CD4-positive, alpha-beta memory T cell (primary cell): Measurements from ENCODE around the gene PGLYRP3. TPM values are rescaled to one million over a fixed set of nuclear protein-coding genes. Genes with fewer than 3 reads are reported as not detected.

Experiments
- CTCF ChIA-PET: fragments of 350-600 bp; sonication (Branson Sonifier 250); formaldehyde crosslinking; loops from one replicate; lab custom pipeline; 2021; ENCODE audit warnings: inconsistent platforms; ENCODE audit not compliant: partially characterized antibody; lab: Charles Lee
- POLR2A ChIA-PET: fragments of 350-600 bp; sonication (Branson Sonifier 250); formaldehyde crosslinking; loops from one replicate; lab custom pipeline; 2021; ENCODE audit not compliant: partially characterized antibody; lab: Charles Lee
- DNase-seq, 5 donors: peaks; one replicate each; pipeline versions ENCODE4 v3.0.0 to v3.0.0-alpha.2; 2020 to 2022; ENCODE audit warnings: mixed read lengths in 1 of 5
- H3K27ac ChIP-seq: one replicate; pipeline ENCODE4 v1.7.0; 2013; ENCODE audit warnings: low read depth, low read length
- H3K27me3 ChIP-seq: 2 replicates; pipeline ENCODE4 v1.7.0; 2013; ENCODE audit warnings: mild to moderate bottlenecking, low read length, moderate library complexity; ENCODE audit not compliant: insufficient read depth
- H3K36me3 ChIP-seq: 2 replicates; pipeline ENCODE4 v1.7.0; 2013; ENCODE audit warnings: mild to moderate bottlenecking, low read length, moderate library complexity; ENCODE audit not compliant: insufficient read depth
- H3K4me1 ChIP-seq: 2 replicates; pipeline ENCODE4 v1.7.0; 2013; ENCODE audit warnings: mild to moderate bottlenecking, low read length, moderate library complexity; ENCODE audit not compliant: insufficient read depth
- H3K4me3 ChIP-seq, 2 donors: one replicate each; pipeline ENCODE4 v1.7.0; 2013; ENCODE audit warnings: low read length in 2 of 2, mild to moderate bottlenecking in 1 of 2
- H3K9me3 ChIP-seq, 2 donors: one replicate each; pipeline ENCODE4 v1.7.0; 2013; ENCODE audit warnings: low read length in 2 of 2, control low read depth in 1 of 2; ENCODE audit not compliant: control insufficient read depth in 1 of 2
- H3K27ac Mint-ChIP-seq, 7 donors: one replicate each; pipeline ENCODE4 v1.8.0; 2020 to 2021; ENCODE audit warnings: mixed read lengths in 7 of 7, mild to moderate bottlenecking in 6 of 7, inconsistent platforms in 3 of 7, moderate library complexity in 3 of 7
- H3K27me3 Mint-ChIP-seq, 2 donors: one replicate each; pipeline ENCODE4 v1.8.0; 2020 to 2021; ENCODE audit warnings: mixed read lengths in 2 of 2
- H3K36me3 Mint-ChIP-seq, 2 donors: one replicate each; pipeline ENCODE4 v1.8.0; 2020 to 2021; ENCODE audit warnings: mixed read lengths in 2 of 2, inconsistent platforms in 1 of 2, mild to moderate bottlenecking in 1 of 2
- H3K4me1 Mint-ChIP-seq, 4 donors: one replicate each; pipeline ENCODE4 v1.8.0; 2020 to 2021; ENCODE audit warnings: mixed read lengths in 4 of 4, mild to moderate bottlenecking in 1 of 4
- H3K4me3 Mint-ChIP-seq, 8 donors: one replicate each; pipeline ENCODE4 v1.8.0; 2020 to 2021; ENCODE audit warnings: mixed read lengths in 8 of 8, mild to moderate bottlenecking in 7 of 8, moderate library complexity in 6 of 8, inconsistent platforms in 3 of 8
- H3K9me3 Mint-ChIP-seq, 8 donors: one replicate each; pipeline ENCODE4 v1.8.0; 2020 to 2021; ENCODE audit warnings: mixed read lengths in 8 of 8, mild to moderate bottlenecking in 5 of 8, inconsistent platforms in 3 of 8, moderate library complexity in 1 of 8
- intact Hi-C: fragments of 100-400 bp; cut with micrococcal nuclease; formaldehyde crosslinking; loops from one replicate; pipeline ENCODE4 v1.15.1; 2023
- polyA plus RNA-seq, 2 donors: library from polyadenylated mRNA; unstranded; fragments of 300-500 nt; fragmentation: Illumina TruSeq; gene quantifications; one replicate each; pipeline ENCODE4 v1.2.3, GENCODE V29; 2021
- total RNA-seq, 2 experiments: library from RNA; stranded (reverse); gene quantifications; one replicate each; pipeline ENCODE4 v1.2.3, GENCODE V29; 2021

PGLYRP3 gene
- not detected for total RNA-seq
- polyA plus RNA-seq: not detected

- no peaks in the 10 kb centered on the region for H3K36me3 Mint-ChIP-seq
- H3K4me1 Mint-ChIP-seq: no peaks in the 10 kb centered on the region
- H3K4me3 Mint-ChIP-seq: no peak within 1 kb of the TSS
- no peak for DNase-seq
- Histone ChIP-seq H3K9me3 (no peaks in the 10 kb centered on the region), H3K4me1 (no peaks in the 10 kb centered on the region), H3K36me3 (no peaks in the 10 kb centered on the region), H3K27me3 (no peaks in the 10 kb centered on the region), H3K4me3 (no peak within 1 kb of the TSS), H3K27ac (no peak within 1 kb of the TSS)
- H3K9me3 Mint-ChIP-seq: peaks cover 0 to 9% (median under 1%) of the 10 kb centered on the region in 8 donors
- POLR2A ChIA-PET: no interaction called here
- H3K27ac Mint-ChIP-seq: no peak within 1 kb of the TSS
- CTCF ChIA-PET: no interaction called here
- intact Hi-C loops: no loop called here
- H3K27me3 Mint-ChIP-seq: peaks cover 6 to 9% of the 10 kb centered on the region in 2 donors
Measured at GRCh38 chr1:153312570-153313186, at the start of gene PGLYRP3. Gene PGLYRP3 (minus strand): TSS chr1:153312952. CDS start chr1:153310665, 2,287 bp downstream.

DNA sequence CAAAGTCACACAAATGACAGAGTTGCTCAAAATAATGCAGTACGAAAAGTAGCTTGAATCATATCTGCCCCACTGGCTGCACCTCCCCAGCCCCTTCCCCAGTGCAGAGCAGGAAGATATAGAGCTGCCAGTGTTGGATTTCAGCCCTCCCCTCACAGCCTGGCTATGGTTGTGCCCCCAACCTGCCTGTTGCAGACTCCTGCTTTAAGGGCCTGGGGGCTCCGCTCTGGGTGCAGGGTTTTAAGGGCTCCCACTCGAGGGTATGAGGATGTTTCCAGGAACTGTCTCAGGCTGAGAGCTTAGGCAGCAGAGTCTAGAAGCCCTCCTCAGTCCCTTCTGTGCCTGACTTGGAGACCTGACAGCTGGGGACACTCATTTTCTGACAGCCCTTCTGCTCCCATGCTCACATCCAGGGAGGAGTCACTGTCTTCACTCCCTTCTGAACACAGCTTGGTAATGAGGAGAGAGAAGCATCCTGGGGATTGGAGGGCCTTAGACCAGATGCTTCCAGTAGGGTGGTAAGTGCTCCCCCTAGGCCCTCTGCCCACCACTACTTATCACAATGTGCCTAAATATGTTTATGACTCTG is 49.5 kb upstream of the PGLYRP3 start:
- H3K27me3 ChIP-seq: no peaks in the 10 kb centered on the region
- H3K27ac Mint-ChIP-seq: no peak overlapping the region
- no peak overlapping the region for H3K4me3 ChIP-seq
- no peaks in the 10 kb centered on the region for H3K36me3 ChIP-seq
- intact Hi-C loops: no loop called here
- no peak overlapping the region for H3K27ac ChIP-seq
- H3K36me3 Mint-ChIP-seq: no peaks in the 10 kb centered on the region
- H3K9me3 Mint-ChIP-seq: no peaks in the 10 kb centered on the region
- peaks cover 5 to 11% (median 9%) of the 10 kb centered on the region in 4 donors for H3K4me1 Mint-ChIP-seq
- ChIA-PET POLR2A (no interaction called here), CTCF (interaction anchor here (1.2 to 1.6 kb wide), 2 partner anchors 10 to 133 kb away, joined by 3 to 7 read pairs; no protein-coding TSS in a partner anchor)
- peaks cover 12% of the 10 kb centered on the region for H3K4me1 ChIP-seq
- DNase-seq: no peak
- no peak overlapping the region for H3K4me3 Mint-ChIP-seq
- no peaks in the 10 kb centered on the region for H3K9me3 ChIP-seq
- H3K27me3 Mint-ChIP-seq: peaks cover 3 to 9% of the 10 kb centered on the region in 2 donors

DNA sequence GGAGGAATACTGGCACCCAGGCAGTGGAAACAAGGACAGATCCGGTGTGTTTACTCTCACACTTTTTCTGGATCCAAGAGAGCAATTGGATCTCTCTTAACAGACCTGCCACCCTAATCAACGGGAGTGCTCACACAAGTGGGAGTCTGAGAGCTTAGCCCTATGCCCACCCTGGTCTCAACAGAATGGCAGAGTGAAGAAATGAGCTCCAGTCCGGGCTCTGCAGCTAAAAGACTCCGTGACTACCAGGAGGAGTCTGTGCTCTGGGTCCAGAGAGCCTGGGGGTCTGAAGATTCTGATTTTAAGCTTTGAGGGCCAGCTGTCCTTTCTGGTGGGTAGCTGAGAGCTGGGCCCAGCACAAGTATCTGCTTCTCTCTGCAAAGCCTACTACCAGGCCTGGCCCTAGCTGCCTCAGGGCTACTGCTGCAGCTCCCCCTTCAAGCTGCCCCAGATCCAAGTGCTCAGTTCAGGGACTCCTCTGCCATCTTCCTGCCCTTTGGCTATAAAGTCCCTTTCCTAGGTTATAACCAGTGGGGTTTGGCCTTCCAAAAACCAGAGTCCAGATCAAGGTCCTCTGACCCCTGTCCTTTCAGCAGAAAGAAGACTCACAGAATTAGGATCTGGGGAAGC is 48.8 kb upstream of the PGLYRP3 start:
- no peak for DNase-seq
- H3K36me3 ChIP-seq: no peaks in the 10 kb centered on the region

DNA sequence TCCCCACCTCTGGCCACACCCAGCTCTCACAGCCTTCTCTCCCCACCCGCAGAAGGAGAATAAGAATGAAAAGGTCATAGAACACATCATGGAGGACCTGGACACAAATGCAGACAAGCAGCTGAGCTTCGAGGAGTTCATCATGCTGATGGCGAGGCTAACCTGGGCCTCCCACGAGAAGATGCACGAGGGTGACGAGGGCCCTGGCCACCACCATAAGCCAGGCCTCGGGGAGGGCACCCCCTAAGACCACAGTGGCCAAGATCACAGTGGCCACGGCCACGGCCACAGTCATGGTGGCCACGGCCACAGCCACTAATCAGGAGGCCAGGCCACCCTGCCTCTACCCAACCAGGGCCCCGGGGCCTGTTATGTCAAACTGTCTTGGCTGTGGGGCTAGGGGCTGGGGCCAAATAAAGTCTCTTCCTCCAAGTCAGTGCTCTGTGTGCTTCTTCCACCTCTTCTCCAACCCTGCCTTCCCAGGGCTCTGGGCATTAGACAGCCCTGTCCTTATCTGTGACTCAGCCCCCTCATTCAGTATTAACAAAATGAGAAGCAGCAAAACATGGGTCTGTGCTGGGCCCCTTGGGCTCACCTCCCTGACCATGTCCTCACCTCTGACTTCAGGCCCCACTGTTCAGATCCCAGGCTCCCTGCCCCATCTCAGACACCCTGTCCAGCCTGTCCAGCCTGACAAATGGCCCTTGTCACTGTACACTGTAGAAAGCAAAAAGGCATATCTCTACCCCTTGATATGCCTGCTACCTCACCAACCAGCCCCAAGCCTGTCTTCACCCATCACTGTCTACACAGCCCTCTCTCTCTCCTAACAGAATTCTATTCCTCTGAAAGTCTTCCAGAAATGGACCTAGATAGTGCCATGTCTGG is 48.1 kb upstream of the PGLYRP3 start:
- no peaks in the 10 kb centered on the region for H3K9me3 Mint-ChIP-seq
- H3K36me3 Mint-ChIP-seq: no peaks in the 10 kb centered on the region
- intact Hi-C loops: no loop called here
- Histone ChIP-seq H3K9me3 (no peaks in the 10 kb centered on the region), H3K4me3 (no peak overlapping the region), H3K27ac (no peak overlapping the region), H3K27me3 (no peaks in the 10 kb centered on the region), H3K36me3 (no peaks in the 10 kb centered on the region), H3K4me1 (peaks cover 18% of the 10 kb centered on the region)
- POLR2A ChIA-PET: no interaction called here
- H3K27ac Mint-ChIP-seq: peak overlapping the region in 1 of 7 donors; percentile 37
- no peak overlapping the region for H3K4me3 Mint-ChIP-seq
- H3K4me1 Mint-ChIP-seq: peaks cover 7 to 24% (median 16%) of the 10 kb centered on the region in 4 donors
- DNase-seq: no peak
- H3K27me3 Mint-ChIP-seq: peaks cover 0 to 9% of the 10 kb centered on the region in 2 donors
- CTCF ChIA-PET: interaction anchor here (1.6 kb wide), 1 partner anchor 9 kb away, joined by 7 read pairs; no protein-coding TSS in a partner anchor

More for the DNA sequence above, 48.8 kb upstream of the PGLYRP3 start:
- Histone ChIP-seq H3K9me3 (no peaks in the 10 kb centered on the region), H3K4me1 (peaks cover 18% of the 10 kb centered on the region), H3K4me3 (no peak overlapping the region), H3K27me3 (no peaks in the 10 kb centered on the region), H3K27ac (no peak overlapping the region)
- H3K27ac Mint-ChIP-seq: peak overlapping the region in 1 of 7 donors; percentile 37
- peaks cover 3 to 9% of the 10 kb centered on the region in 2 donors for H3K27me3 Mint-ChIP-seq
- peaks cover 7 to 18% (median 13%) of the 10 kb centered on the region in 4 donors for H3K4me1 Mint-ChIP-seq
- POLR2A ChIA-PET: no interaction called here
- no peaks in the 10 kb centered on the region for H3K9me3 Mint-ChIP-seq
- intact Hi-C loops: no loop called here
- no peaks in the 10 kb centered on the region for H3K36me3 Mint-ChIP-seq
- CTCF ChIA-PET: interaction anchor here (1.2 to 1.6 kb wide), 2 partner anchors 9 to 134 kb away, joined by 3 to 7 read pairs; no protein-coding TSS in a partner anchor
- no peak overlapping the region for H3K4me3 Mint-ChIP-seq

DNA sequence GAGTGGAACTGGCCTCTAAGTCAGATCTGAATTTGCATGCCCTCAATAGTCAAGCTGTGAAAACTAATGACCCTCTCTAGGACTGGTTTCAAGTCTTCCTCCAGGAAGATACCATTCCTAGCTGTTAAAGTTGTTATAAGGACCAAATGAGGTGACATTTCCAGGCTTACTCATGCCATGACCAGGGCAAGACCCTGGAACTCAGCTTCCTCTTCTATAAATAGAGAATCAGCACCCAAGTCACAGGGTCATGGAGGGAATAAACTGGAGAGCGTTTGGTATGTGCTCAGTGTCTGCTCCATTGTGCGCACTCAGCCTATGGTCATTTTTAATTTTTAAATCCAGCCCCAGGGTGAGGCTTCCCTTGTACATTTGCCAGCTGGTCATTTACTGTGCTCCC is 47.4 kb upstream of the PGLYRP3 start:
- H3K27me3 Mint-ChIP-seq: peaks cover 0 to 9% of the 10 kb centered on the region in 2 donors
- H3K36me3 Mint-ChIP-seq: no peaks in the 10 kb centered on the region
- no peak overlapping the region for H3K4me3 Mint-ChIP-seq
- peaks cover 18% of the 10 kb centered on the region for H3K4me1 ChIP-seq
- no peaks in the 10 kb centered on the region for H3K27me3 ChIP-seq
- H3K36me3 ChIP-seq: no peaks in the 10 kb centered on the region
- H3K4me1 Mint-ChIP-seq: peaks cover 7 to 24% (median 16%) of the 10 kb centered on the region in 4 donors
- ChIA-PET CTCF (no interaction called here), POLR2A (no interaction called here)
- intact Hi-C loops: no loop called here
- no peaks in the 10 kb centered on the region for H3K9me3 ChIP-seq
- no peak for DNase-seq
- H3K4me3 ChIP-seq: no peak overlapping the region
- no peaks in the 10 kb centered on the region for H3K9me3 Mint-ChIP-seq
- peak overlapping the region in 1 of 7 donors; percentile 12 for H3K27ac Mint-ChIP-seq
- no peak overlapping the region for H3K27ac ChIP-seq

GRCh38 chr1:153359241-153359640 is 46.5 kb upstream of the PGLYRP3 start:
- POLR2A ChIA-PET: no interaction called here

More at GRCh38 chr1:153359241-153359640, 46.5 kb upstream of the PGLYRP3 start:
- Mint-ChIP-seq H3K4me1 (peaks cover 7 to 24% (median 16%) of the 10 kb centered on the region in 4 donors), H3K27ac (no peak overlapping the region), H3K36me3 (no peaks in the 10 kb centered on the region), H3K9me3 (no peaks in the 10 kb centered on the region), H3K27me3 (peaks cover 0 to 3% of the 10 kb centered on the region in 2 donors), H3K4me3 (no peak overlapping the region)
- Histone ChIP-seq H3K27ac (no peak overlapping the region), H3K36me3 (no peaks in the 10 kb centered on the region), H3K9me3 (no peaks in the 10 kb centered on the region), H3K4me1 (peaks cover 18% of the 10 kb centered on the region), H3K4me3 (no peak overlapping the region), H3K27me3 (no peaks in the 10 kb centered on the region)
- intact Hi-C loops: no loop called here
- CTCF ChIA-PET: no interaction called here
- DNase-seq: no peak
